ENCODE measurements around the gene IFNLR1. TPM values are rescaled to one million over a fixed set of nuclear protein-coding genes. Genes with fewer than 3 reads are reported as not detected.

IFNLR1 gene
- total RNA-seq, 1 donor = 0.36 TPM

DNA sequence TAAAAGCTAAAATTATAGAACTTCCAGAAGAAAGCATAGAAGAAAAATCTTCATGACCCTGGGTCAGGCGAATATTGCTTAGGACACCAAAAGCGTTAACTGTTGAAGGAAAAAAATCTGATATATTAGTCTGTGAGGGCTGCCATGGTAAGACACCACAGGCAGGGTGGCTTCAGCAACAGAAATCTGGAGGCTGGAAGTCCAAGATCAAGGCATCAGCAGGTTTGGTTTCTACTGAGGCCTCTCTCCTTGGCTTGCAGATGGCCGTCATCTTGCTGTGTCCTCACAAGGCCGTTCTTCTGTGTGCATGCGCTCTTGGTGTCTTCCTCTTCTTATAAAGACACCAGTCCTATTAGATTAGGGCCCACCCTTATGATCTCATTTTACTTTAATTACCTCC, 14.5 kb downstream of the IFNLR1 start:
- no peak overlapping the region for H3K4me3 ChIP-seq (ENCODE audit: low read depth, low read length)
- DNase-seq (ENCODE audit: low read depth) = no peak
- TF ChIP-seq, protein P1, sequence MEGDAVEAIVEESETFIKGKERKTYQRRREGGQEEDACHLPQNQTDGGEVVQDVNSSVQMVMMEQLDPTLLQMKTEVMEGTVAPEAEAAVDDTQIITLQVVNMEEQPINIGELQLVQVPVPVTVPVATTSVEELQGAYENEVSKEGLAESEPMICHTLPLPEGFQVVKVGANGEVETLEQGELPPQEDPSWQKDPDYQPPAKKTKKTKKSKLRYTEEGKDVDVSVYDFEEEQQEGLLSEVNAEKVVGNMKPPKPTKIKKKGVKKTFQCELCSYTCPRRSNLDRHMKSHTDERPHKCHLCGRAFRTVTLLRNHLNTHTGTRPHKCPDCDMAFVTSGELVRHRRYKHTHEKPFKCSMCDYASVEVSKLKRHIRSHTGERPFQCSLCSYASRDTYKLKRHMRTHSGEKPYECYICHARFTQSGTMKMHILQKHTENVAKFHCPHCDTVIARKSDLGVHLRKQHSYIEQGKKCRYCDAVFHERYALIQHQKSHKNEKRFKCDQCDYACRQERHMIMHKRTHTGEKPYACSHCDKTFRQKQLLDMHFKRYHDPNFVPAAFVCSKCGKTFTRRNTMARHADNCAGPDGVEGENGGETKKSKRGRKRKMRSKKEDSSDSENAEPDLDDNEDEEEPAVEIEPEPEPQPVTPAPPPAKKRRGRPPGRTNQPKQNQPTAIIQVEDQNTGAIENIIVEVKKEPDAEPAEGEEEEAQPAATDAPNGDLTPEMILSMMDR (IDR thresholded peaks at IDR 0.05; ENCODE audit: insufficient read depth, low read length) = no peak

DNA sequence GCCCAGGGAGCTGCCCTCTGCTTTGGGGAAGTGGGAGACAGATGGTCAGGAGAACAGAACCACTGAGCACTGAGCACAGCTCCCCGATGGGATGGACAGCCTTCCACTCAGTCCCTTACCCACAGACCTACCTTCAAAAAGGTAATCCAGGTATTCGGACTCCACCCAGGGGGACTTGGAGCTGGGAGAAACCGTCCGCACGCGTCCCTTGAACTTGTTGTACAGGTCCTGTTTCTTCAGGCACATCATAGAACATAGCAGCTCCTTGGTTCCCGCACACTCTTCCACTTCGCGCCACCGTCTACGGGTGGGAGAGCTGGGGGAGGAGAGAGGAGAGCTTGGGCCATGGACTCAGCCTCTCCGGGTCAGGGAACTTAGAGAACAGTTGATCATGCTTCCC, 17.8 kb downstream of the IFNLR1 start:
- TF ChIP-seq, protein P1 (IDR thresholded peaks at IDR 0.05; ENCODE audit: insufficient read depth, low read length) = no peak
- no peak overlapping the region for H3K4me3 ChIP-seq (ENCODE audit: low read depth, low read length)
- DNase-seq (ENCODE audit: low read depth) = no peak

DNA sequence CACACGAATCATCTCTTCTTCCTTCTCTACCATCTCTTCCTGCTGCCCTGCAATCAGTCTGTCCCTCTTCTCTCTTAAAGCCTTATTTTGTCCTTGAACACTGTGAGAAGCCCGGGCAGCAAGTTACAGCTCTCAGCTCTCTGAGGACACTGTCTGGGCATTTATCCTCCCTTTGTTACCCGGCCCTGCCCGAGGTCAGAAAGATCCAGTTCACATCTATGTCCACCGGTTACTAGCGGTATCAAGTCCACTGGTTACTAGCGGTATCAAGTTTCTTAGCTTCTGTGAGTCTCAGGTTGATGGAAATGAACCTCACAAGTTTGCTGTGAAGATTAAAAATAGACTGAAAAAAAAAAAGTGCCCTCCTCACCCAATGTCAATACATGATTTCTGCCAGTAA, 18.8 kb downstream of the IFNLR1 start:
- TF ChIP-seq, protein P1 (IDR thresholded peaks at IDR 0.05; ENCODE audit: insufficient read depth, low read length) = no peak
- DNase-seq (ENCODE audit: low read depth) = no peak
- H3K4me3 ChIP-seq (ENCODE audit: low read depth, low read length) = no peak overlapping the region

DNA sequence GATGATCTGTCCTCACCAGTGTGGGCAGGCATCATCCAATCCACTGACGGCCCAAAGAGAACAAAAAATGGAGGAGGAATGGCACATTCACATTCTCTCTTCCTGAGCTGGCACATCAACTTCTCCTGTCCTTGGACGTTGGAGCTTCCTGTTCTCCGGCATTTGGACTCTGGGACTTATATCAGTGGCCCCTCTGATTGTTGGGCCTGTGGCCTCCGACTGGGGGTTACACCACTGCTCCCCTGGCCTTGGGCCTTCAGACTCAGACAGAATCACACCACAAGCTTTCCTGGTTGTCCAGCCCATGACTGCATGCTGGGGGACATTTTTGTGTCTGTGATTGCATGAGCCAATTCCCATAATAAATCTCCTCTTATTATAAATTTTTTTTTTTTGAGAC, 20.1 kb downstream of the IFNLR1 start:
- TF ChIP-seq, protein P1 (IDR thresholded peaks at IDR 0.05; ENCODE audit: insufficient read depth, low read length) = no peak
- no peak overlapping the region for H3K4me3 ChIP-seq (ENCODE audit: low read depth, low read length)
- no peak for DNase-seq (ENCODE audit: low read depth)

DNA sequence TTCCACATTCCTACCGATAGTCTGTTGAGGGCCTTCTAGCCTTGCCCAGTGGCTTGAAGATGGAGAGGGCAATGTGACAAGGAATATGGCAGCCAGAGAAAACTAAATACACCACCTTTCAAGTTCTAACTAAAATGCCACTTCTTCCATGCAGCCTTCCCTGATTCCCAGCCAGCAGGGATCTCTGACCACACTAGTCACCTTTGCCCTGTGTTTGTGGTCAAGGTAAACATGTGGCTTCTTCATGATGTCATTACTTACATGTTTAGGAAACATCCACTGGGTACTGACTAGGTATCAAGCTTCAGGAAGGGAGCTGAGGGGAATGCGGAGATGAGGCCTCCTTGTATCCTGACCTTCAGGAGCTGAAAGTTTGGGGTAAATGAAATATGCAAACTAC, 21.6 kb downstream of the IFNLR1 start:
- TF ChIP-seq, protein P1 (IDR thresholded peaks at IDR 0.05; ENCODE audit: insufficient read depth, low read length) = no peak
- no peak overlapping the region for H3K4me3 ChIP-seq (ENCODE audit: low read depth, low read length)
- no peak for DNase-seq (ENCODE audit: low read depth)

DNA sequence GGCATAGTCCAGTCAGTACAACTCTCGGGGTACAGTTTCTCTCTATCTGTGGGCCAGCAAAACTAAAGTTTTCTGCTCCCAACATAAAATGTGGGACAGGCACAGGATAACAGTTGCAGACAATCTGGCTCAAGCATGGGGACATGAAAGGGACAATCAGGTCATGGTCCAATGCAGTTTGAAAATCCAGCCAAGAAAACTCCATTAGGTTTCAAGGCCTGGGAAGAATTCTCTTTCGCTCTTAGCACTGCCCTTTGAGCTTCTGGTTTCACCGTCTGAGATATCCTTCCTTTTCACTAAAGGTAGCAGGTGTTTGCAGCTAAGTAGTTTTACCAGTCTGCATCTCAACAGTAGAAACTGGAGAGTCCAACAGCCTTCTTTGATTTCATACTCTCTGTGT, 23.1 kb downstream of the IFNLR1 start:
- TF ChIP-seq, protein P1 (IDR thresholded peaks at IDR 0.05; ENCODE audit: insufficient read depth, low read length) = no peak
- DNase-seq (ENCODE audit: low read depth) = no peak
- H3K4me3 ChIP-seq (ENCODE audit: low read depth, low read length) = no peak overlapping the region

DNA sequence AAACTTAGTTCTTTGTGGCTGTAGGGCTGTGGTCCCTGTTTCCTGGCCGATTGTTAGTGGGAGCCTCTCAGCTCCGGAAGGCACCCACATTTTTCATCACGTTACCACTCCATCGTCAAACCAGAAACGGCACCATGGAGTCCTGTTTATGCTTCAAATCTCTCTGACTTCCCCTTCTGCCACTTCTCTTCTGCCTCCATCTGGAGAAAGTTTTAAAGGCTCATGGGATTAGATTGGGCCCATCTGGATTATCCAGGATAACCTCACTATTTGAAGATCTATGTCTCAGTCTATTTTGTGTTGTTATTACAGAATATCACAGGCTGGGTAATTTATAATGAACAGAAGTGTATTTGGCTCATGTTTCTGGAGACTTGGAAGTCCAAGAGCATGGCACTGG, 24.9 kb downstream of the IFNLR1 start:
- TF ChIP-seq, protein P1 (IDR thresholded peaks at IDR 0.05; ENCODE audit: insufficient read depth, low read length) = no peak
- H3K4me3 ChIP-seq (ENCODE audit: low read depth, low read length) = no peak overlapping the region
- no peak for DNase-seq (ENCODE audit: low read depth)
